ENCODE results near the gene TRAPPC2L.

- TF ChIP-seq POLR2AphosphoS5 (IDR thresholded peaks at IDR 0.05; ENCODE audit: low read depth) (no peak), CTCF (conservative IDR thresholded peaks at IDR 0.05; ENCODE audit: low read depth in 2 of 2) (no peak)
Measured at GRCh38 chr16:88865310-88865709, 8.4 kb downstream of the TRAPPC2L start.
